ENCODE results near the gene DNAJC7. TPM values are rescaled to one million over a fixed set of nuclear protein-coding genes. Genes with fewer than 3 reads are reported as not detected.
"Not testable (repeated sequence)": the region's sequence is repeated elsewhere in the genome, so short reads cannot be mapped to it uniquely, and the experiment has no call there.

Gene DNAJC7
- total and polyA plus RNA-seq, 9 donors, result 58.3 to 113 (median 97.7) TPM

DNA sequence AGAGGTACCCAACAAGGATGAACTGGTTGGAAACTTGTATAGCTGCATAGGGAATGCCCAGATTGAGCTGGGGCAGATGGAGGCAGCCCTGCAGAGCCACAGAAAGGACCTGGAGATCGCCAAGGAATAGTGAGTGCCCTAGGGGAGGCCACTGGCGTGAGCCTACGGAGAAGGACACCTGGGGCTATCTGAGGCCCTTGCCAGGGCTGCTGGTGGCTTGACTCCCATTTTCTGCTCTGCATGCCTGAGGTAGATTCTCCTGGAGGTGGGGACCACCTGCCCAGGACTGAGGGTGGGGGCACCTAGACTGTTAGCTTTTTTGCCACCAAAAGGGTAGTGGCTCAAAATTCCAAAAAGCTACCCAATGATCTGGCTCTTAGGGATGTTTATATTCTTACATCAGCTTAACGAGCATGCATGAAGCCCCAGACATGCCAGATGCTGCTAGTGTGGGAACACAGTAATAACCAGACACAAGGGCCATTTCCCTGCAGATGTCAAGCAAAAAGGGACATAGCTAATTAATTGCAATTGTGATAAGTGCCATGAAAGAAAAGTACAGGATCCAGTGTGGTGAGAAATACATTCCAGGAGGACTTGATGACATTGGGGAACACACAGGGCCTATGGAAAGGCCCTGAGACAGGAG lies 78.1 kb downstream of the DNAJC7 start:
- Histone ChIP-seq H3K4me3 (ENCODE audit: low read length) (no peak overlapping the region), H3K36me3 (ENCODE audit: control insufficient read depth, insufficient read depth, low read length) (peaks cover 2% of the 10 kb centered on the region), H3K27me3 (ENCODE audit: control insufficient read depth, insufficient read depth, low read length) (no peaks in the 10 kb centered on the region), H3K4me1 (ENCODE audit: control insufficient read depth, insufficient read depth, low read length) (no peaks in the 10 kb centered on the region), H3K9me3 (replicated peaks; ENCODE audit: control insufficient read depth, low read depth, low read length) (no peaks in the 10 kb centered on the region), H3K27ac (ENCODE audit: low read length) (no peak overlapping the region)
- WGBS (ENCODE audit: insufficient coverage), result 87% methylated on average over 4 of the region's 4 CpGs
- no peak for DNase-seq

DNA sequence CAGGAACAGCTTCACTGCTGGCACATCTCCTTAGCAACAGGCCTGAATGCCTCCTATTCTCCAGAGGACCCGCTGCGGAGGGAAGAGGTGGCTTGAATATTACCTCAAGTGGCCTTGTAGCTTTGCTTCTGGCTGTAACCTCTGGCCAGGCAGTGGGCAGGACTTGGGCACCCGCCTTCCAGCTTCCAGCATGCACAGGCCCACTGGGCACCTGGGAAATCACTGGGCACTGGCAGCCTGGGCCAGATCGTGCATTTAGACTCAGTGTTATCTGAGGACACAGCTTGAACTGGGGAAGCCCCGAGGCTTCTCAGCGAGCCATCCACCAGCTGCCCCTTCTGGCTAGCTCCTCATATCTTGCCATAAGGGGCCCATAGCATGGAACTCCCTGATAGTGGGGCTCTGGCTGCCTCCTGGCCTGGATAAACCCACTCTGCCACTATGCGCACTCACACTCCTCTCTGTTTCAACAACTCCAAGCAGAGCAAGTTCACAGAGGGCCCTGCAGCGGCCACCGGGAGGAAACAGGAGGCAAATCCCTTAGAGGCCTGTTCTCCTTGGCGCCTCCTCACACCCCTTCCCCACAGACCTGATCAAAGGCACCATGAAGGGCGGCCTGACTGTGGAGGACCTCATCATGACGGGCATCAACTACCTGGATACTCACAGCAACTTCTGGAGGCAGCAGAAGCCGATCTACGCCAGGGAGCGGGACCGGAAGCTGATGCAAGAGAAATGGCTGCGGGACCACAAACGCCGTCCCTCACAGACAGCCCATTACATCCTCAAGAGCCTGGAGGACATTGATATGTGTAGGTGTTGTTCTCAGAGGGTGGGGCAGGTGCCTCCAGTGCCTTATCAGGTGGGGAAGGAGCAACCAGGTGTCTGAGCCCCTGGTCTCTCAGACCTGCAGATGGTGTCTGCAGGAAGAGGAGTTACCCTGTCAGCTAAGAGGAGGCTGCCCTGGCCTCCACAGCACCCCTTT lies 79.0 kb downstream of the DNAJC7 start:
- H3K27me3 ChIP-seq (ENCODE audit: control insufficient read depth, insufficient read depth, low read length), result no peaks in the 10 kb centered on the region
- H3K4me1 ChIP-seq (ENCODE audit: control insufficient read depth, insufficient read depth, low read length), result no peaks in the 10 kb centered on the region
- no peak overlapping the region for H3K27ac ChIP-seq (ENCODE audit: low read length)
- no peak overlapping the region for H3K4me3 ChIP-seq (ENCODE audit: low read length)
- DNase-seq, result no peak
- no peaks in the 10 kb centered on the region for H3K9me3 ChIP-seq (replicated peaks; ENCODE audit: control insufficient read depth, low read depth, low read length)
- 86% methylated on average over 9 of the region's 19 CpGs for WGBS (ENCODE audit: insufficient coverage)
- H3K36me3 ChIP-seq (ENCODE audit: control insufficient read depth, insufficient read depth, low read length), result peaks cover 2% of the 10 kb centered on the region

DNA sequence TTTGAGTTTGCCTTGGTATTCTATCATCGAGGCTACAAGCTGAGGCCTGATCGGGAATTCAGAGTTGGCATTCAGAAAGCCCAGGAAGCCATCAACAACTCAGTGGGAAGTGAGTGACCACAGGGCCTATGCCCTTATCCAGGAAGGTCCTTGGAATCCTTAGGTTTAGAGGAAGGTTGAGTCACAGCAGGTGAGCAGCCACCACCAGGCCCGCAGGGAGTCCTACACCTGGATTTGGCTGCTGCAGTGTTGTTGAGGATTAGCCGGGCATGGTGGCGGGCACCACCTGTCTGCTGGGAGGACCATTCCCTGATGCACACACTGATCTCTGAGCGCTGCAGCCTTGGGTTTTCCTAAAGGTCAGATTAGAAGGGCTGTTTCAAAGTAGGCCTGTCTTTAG lies 81.6 kb downstream of the DNAJC7 start:
- H3K4me3 ChIP-seq (ENCODE audit: low read length), result no peak overlapping the region
- 88% methylated on average over 6 of the region's 6 CpGs for WGBS (ENCODE audit: insufficient coverage)
- H3K9me3 ChIP-seq (replicated peaks; ENCODE audit: control insufficient read depth, low read depth, low read length), result no peaks in the 10 kb centered on the region
- peaks cover 2% of the 10 kb centered on the region for H3K36me3 ChIP-seq (ENCODE audit: control insufficient read depth, insufficient read depth, low read length)
- DNase-seq, result no peak
- peaks cover 6% of the 10 kb centered on the region for H3K4me1 ChIP-seq (ENCODE audit: control insufficient read depth, insufficient read depth, low read length)
- no peaks in the 10 kb centered on the region for H3K27me3 ChIP-seq (ENCODE audit: control insufficient read depth, insufficient read depth, low read length)
- H3K27ac ChIP-seq (ENCODE audit: low read length), result no peak overlapping the region

DNA sequence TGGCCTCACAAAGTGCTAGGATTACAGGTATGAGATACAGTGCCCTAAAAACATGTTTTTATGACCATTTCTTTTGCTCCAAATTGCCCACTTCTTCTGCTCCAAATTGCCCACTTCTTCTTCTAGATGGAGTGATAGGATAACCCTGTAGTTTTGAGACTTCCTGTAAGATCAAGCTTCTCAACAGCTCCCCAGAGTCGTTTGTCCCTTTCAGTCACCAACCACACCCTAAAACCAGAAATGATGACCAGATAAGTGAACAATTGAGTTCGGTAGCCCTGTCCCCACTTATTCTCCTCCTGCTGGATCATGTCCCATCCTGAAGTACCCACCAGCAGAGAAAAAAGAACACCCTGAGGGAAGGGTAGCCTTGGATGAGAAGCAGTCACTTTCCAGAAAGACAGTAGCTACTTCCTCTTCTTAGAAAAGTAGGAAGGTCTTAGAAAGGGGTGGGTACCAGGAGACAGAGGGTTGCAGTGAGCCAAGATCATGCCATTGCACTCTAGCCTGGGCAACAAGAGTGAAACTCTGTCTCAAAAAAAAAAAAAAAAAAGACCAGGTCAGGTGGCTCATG lies 84.3 kb downstream of the DNAJC7 start:
- Histone ChIP-seq H3K4me3 (ENCODE audit: low read length) (no peak overlapping the region), H3K9me3 (replicated peaks; ENCODE audit: control insufficient read depth, low read depth, low read length) (no peaks in the 10 kb centered on the region), H3K27me3 (ENCODE audit: control insufficient read depth, insufficient read depth, low read length) (no peaks in the 10 kb centered on the region), H3K36me3 (ENCODE audit: control insufficient read depth, insufficient read depth, low read length) (peaks cover 2% of the 10 kb centered on the region), H3K4me1 (ENCODE audit: control insufficient read depth, insufficient read depth, low read length) (peaks cover 9% of the 10 kb centered on the region), H3K27ac (ENCODE audit: low read length) (no peak overlapping the region)
- WGBS (ENCODE audit: insufficient coverage), result no CpG with 5 or more reads among the region's 2 CpGs
- DNase-seq, result peak; percentile 27

DNA sequence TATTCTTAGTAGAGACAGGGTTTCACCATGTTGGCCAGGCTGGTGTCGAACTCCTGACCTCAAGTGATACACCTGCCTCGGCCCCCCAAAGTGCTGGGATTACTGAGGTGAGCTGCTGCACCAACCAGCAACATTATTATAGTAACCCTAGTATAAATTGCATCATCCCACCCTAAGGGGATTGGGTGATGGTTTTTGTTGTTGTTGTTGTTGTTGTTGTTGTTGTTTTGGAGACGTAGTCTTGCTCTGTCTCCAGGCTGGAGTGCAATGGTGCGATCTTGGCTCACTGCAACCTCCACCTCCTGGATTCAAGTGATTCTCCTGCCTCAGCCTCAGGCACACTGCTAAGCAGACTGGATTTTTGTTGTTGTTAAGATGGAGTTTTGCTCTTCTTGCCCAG lies 85.5 kb downstream of the DNAJC7 start:
- not testable (repeated sequence) for H3K27me3 ChIP-seq (ENCODE audit: control insufficient read depth, insufficient read depth, low read length); H3K9me3 ChIP-seq (replicated peaks; ENCODE audit: control insufficient read depth, low read depth, low read length); H3K4me3 ChIP-seq (ENCODE audit: low read length); H3K36me3 ChIP-seq (ENCODE audit: control insufficient read depth, insufficient read depth, low read length); DNase-seq; H3K27ac ChIP-seq (ENCODE audit: low read length); H3K4me1 ChIP-seq (ENCODE audit: control insufficient read depth, insufficient read depth, low read length)
- 80% methylated on average over 1 of the region's 4 CpGs for WGBS (ENCODE audit: insufficient coverage)

DNA sequence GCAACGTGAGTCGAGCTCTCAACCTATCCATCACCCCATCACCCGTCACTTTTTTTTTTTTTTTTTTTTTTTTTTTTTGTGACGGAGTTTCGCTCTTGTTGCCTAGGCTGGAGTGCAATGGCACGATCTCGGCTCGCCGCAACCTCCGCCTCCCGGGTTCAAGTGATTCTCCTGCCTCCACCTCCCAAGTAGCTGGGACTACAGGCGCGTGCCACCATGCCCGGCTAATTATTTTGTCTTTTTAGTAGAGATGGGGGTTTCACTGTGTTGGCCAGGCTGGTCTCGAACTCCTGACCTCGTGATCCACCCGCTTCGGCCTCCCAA lies 86.4 kb downstream of the DNAJC7 start:
- peak overlapping the region; percentile 93 for H3K27ac ChIP-seq (ENCODE audit: low read length)
- not testable (repeated sequence) for H3K9me3 ChIP-seq (replicated peaks; ENCODE audit: control insufficient read depth, low read depth, low read length); H3K36me3 ChIP-seq (ENCODE audit: control insufficient read depth, insufficient read depth, low read length); DNase-seq; H3K4me1 ChIP-seq (ENCODE audit: control insufficient read depth, insufficient read depth, low read length); H3K27me3 ChIP-seq (ENCODE audit: control insufficient read depth, insufficient read depth, low read length)
- 67% methylated on average over 10 of the region's 18 CpGs for WGBS (ENCODE audit: insufficient coverage)
- H3K4me3 ChIP-seq (ENCODE audit: low read length), result peak overlapping the region; percentile 68

DNA sequence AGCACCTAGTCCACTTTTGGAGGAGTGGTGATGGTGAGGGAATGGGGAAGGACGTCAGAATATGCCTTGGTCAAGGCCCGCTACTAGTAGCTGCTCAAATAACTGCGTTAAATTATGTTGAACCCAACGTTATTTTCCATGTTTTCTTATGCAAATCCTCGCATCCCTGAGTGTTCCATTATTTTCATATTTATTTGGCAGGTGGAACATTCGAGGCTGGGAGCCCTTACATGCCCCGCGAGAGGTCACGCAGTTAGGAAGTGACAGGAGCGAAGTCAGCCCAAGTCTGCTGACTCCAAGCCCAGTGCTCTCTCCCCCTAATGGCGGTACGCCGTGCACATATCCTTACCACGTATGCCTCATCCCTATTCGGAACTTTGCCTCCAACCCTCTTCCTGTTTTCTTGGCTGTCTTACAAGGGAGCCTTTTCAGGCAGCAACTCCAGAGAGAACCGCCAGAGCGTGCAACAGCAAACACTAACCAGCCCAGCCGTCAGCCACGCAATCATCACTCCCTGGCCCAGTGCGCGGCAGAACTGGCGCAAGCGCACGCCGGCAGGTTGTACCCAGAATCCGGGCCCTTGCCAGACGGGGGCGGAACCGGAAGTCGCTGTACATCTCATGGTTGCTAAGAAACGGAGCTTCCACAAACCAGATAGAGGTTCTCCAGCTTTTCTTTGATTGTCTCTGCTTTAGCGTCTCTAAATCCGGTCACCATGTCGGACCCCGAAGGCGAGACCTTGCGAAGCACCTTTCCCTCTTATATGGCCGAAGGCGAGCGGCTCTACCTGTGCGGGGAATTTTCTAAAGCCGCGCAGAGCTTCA lies 87.0 kb downstream of the DNAJC7 start, which contains the start of gene ODAD4:
Gene ODAD4 (plus strand): TSS at position 609 of the 824 bp plus-strand sequence. CDS start 107 bp downstream, at position 716.
- under 1% methylated on average over 33 of the region's 43 CpGs for WGBS (ENCODE audit: insufficient coverage)
- H3K4me1 ChIP-seq (ENCODE audit: control insufficient read depth, insufficient read depth, low read length), result peaks cover 9% of the 10 kb centered on the region

DNA sequence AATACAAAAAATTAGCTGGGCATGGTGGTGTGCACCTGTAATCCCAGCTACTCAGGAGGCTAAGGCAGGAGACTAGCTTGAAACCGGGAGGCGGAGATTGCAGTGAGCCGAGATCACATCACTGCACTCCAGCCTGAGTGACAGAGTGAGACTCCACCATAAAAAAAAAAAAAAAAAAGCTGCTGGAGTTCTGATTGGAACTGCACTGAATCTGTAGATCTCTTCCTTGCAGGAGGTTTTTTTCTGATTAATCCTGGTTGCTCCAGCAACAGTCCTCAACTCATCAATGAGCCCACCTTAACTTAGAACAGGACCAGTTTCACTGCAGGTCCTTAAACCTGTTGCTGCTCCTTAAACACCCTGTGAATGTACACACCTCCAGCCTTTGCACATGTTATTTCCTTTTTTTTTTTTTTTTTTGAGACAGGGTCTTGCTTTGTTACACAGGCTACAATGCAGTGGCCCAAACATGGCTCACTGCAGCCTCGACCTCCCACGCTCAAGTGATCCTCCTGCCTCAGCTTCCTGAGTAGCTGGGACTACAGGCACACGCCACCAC lies 88.5 kb downstream of the DNAJC7 start:
- 87% methylated on average over 3 of the region's 6 CpGs for WGBS (ENCODE audit: insufficient coverage)
- H3K27ac ChIP-seq (ENCODE audit: low read length), result no peak overlapping the region

More for the DNA sequence above, 87.0 kb downstream of the DNAJC7 start, which contains the start of gene ODAD4:
- Histone ChIP-seq H3K9me3 (replicated peaks; ENCODE audit: control insufficient read depth, low read depth, low read length) (no peaks in the 10 kb centered on the region), H3K27me3 (ENCODE audit: control insufficient read depth, insufficient read depth, low read length) (no peaks in the 10 kb centered on the region), H3K27ac (ENCODE audit: low read length) (peak within 1 kb of the TSS; percentile 93), H3K4me3 (ENCODE audit: low read length) (peak within 1 kb of the TSS; percentile 68), H3K36me3 (ENCODE audit: control insufficient read depth, insufficient read depth, low read length) (no peaks in the 10 kb centered on the region)
- peak; percentile 98 for DNase-seq

More for the DNA sequence above, 88.5 kb downstream of the DNAJC7 start:
- Histone ChIP-seq H3K4me3 (ENCODE audit: low read length) (no peak overlapping the region), H3K27me3 (ENCODE audit: control insufficient read depth, insufficient read depth, low read length) (no peaks in the 10 kb centered on the region), H3K4me1 (ENCODE audit: control insufficient read depth, insufficient read depth, low read length) (peaks cover 9% of the 10 kb centered on the region), H3K36me3 (ENCODE audit: control insufficient read depth, insufficient read depth, low read length) (no peaks in the 10 kb centered on the region), H3K9me3 (replicated peaks; ENCODE audit: control insufficient read depth, low read depth, low read length) (no peaks in the 10 kb centered on the region)
- DNase-seq, result no peak
